Astrocyte of the spinal cord (primary cell): ENCODE data around the gene MGST2.

Source experiments
- DNase-seq: peaks from one replicate; pipeline ENCODE4 v3.0.0; 2011; ENCODE audit warnings: low read depth, low spot score
- H3K4me3 ChIP-seq: 2 replicates; pipeline ENCODE4 v1.5.1; 2011; ENCODE audit warnings: low read depth, mild to moderate bottlenecking, low read length, moderate library complexity
- CTCF ChIP-seq: IDR thresholded peaks from 2 replicates; pipeline ENCODE4 v1.5.1; 2012; ENCODE audit warnings: low read depth, mild to moderate bottlenecking, low read length, inconsistent platforms
- in situ Hi-C: cut with HindIII; loops from 2 replicates; pipeline ENCODE4 v1.10.0; 2017; ENCODE audit warnings: low sequenced_read_pairs

The MGST2 gene

GRCh38 chr4:139669335-139669734 lies 3.7 kb downstream of the MGST2 start:
- TF ChIP-seq CTCF: no peak
- H3K4me3 ChIP-seq: no peak overlapping the region
- in situ Hi-C loops: no loop called here
- no peak for DNase-seq

GRCh38 chr4:139669890-139670289 lies 4.3 kb downstream of the MGST2 start:
- no peak overlapping the region for H3K4me3 ChIP-seq
- TF ChIP-seq CTCF: no peak
- DNase-seq: no peak
- in situ Hi-C loops: no loop called here

GRCh38 chr4:139670775-139671174 lies 5.2 kb downstream of the MGST2 start:
- H3K4me3 ChIP-seq: no peak overlapping the region
- DNase-seq: no peak
- TF ChIP-seq CTCF: no peak
- in situ Hi-C loops: no loop called here

GRCh38 chr4:139672215-139672614 lies 6.6 kb downstream of the MGST2 start:
- in situ Hi-C loops: no loop called here
- DNase-seq: no peak
- no peak for TF ChIP-seq CTCF
- H3K4me3 ChIP-seq: no peak overlapping the region

- in situ Hi-C loops: no loop called here
- H3K4me3 ChIP-seq: no peak overlapping the region
- DNase-seq: no peak
- TF ChIP-seq CTCF: no peak
These were observed 7.1 kb downstream of the MGST2 start for GRCh38 chr4:139672732-139673131.

- no peak overlapping the region for H3K4me3 ChIP-seq
- DNase-seq: no peak
- no peak for TF ChIP-seq CTCF
- in situ Hi-C loops: no loop called here
These were observed 9.4 kb downstream of the MGST2 start for GRCh38 chr4:139674875-139675550.
